ENCODE measurements around the gene IFNAR1.
A peak's percentile ranks its signal among the peaks of the same experiment; 100 is the strongest.

IFNAR1 gene

DNA sequence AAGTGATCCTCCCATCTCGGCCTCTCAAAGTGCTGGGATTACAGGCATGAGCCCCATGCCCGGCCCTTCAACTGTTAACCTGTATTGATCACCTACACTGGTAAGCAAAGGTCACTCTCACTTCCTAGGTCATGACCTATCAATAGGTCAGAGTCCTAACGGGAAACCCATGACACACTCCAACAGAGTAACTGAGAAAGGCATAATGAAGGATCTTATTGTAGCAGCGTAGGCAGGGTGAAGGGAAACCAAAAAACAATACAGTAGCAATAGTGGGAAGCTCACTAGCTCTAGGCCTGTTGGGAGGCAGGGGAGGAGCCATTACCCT lies 19.5 kb upstream of the IFNAR1 start:
- no peak for DNase-seq (ENCODE audit: insufficient read length, low spot score)
- TF ChIP-seq SPI1 (IDR thresholded peaks at IDR 0.05; ENCODE audit: low read depth, low read length) (no peak), POLR2AphosphoS5 (IDR thresholded peaks at IDR 0.05; ENCODE audit: low read depth, low read length) (no peak), POU2F2 (IDR thresholded peaks at IDR 0.05; ENCODE audit: low read depth, low read length) (no peak), POLR2A (IDR thresholded peaks at IDR 0.05; ENCODE audit: low read depth, low read length) (no peak), PAX5 (IDR thresholded peaks at IDR 0.05; ENCODE audit: insufficient read depth, low read length, severe bottlenecking) (no peak), TAF1 (IDR thresholded peaks at IDR 0.05; ENCODE audit: low read depth, low read length) (no peak)
- no peak for FAIRE-seq

DNA sequence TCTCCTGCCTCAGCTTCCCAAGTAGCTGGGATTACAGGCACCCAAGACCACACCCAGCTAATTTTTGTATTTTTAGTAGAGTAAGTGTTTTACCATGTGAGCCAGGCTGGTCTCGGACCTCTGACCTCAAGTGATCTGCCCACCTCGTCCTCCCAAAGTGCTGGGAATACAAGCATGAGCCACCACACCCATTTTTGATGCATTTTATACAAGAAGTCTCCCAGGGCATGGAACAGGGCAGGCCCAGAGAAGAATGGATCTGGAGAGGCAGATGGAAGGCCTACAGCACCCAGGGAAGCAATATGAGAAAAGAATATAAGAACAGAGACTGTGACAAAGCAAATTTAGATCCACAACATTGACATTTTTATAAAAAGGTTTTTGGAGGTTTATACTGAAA lies 18.8 kb upstream of the IFNAR1 start:
- no peak for FAIRE-seq

DNA sequence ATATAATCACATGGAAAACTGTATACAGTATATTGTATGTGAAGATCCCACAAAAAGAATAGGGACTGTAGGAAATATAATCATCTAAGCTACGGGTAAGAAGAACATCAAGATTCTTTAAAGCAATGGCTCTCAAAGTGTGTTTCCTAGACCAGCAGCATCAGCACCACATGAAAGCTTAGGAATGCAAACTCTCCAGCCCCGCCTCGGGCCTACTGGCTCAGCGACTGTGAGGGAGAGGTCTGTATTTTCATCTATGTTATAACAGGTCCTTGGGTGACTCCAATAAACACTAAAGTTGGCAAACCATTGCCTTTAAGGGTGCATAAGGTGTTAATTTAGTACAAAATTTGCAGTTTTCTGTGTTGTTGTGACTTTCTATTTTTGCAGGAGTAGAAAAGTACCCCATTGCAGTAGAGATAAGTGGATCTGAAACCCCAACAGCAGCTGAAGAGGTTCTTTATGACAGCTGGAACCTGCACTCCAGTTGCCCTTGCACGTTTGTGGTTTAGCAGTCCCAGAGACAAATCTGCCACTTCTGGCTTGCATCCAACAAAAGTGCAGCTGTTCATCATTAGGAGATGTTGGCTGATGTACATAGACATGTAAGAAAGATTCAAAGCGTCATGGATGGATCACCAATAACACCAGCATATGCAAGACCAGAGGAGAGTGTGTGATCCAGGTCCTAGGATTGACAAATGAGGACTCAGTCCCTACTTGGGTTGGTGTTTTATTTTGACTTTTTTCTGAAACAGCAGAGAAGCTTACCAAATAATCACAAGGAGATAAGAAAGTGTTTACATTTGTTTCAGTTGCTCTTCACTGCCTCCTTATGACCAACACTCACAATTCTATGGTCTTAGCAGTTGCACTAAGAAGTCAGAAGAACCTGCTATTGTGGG lies 15.9 kb upstream of the IFNAR1 start:
- FAIRE-seq, result peak; percentile 98
- no peak for DNase-seq (ENCODE audit: insufficient read length, low spot score)
- TF ChIP-seq SPI1 (IDR thresholded peaks at IDR 0.05; ENCODE audit: low read depth, low read length), result peak; percentile 79
- TF ChIP-seq POLR2A (IDR thresholded peaks at IDR 0.05; ENCODE audit: low read depth, low read length), result no peak
- no peak for TF ChIP-seq PAX5 (IDR thresholded peaks at IDR 0.05; ENCODE audit: insufficient read depth, low read length, severe bottlenecking)
- TF ChIP-seq TAF1 (IDR thresholded peaks at IDR 0.05; ENCODE audit: low read depth, low read length), result no peak
- TF ChIP-seq POU2F2 (IDR thresholded peaks at IDR 0.05; ENCODE audit: low read depth, low read length), result 0 out of 2 replicates have a peak, but pooled peaks have one; percentile 61
- peak; percentile 37; the same call in 1 of the 2 replicates for TF ChIP-seq POLR2AphosphoS5 (IDR thresholded peaks at IDR 0.05; ENCODE audit: low read depth, low read length)

More for the DNA sequence above, 18.8 kb upstream of the IFNAR1 start:
- no peak for DNase-seq (ENCODE audit: insufficient read length, low spot score)
- no peak for TF ChIP-seq PAX5 (IDR thresholded peaks at IDR 0.05; ENCODE audit: insufficient read depth, low read length, severe bottlenecking)

DNA sequence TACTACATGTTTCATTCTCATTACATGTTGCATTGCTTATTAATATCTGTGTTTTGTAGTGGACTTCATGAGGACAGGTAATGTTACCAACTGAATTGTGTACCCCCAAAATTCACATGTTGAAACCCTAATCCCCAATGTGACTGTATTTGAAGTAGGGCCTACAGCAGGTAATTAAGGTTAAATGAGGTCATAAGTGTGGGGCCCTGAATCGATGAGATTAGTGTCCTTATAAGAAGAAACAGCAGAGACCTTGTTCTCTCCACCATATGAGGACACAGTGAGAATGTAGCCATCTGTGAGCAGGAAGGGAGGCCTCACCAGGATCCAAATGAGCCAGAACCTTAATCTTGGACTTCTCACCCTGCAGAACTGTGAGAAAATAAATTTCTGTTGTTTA lies 15.0 kb upstream of the IFNAR1 start:
- no peak for DNase-seq (ENCODE audit: insufficient read length, low spot score)

DNA sequence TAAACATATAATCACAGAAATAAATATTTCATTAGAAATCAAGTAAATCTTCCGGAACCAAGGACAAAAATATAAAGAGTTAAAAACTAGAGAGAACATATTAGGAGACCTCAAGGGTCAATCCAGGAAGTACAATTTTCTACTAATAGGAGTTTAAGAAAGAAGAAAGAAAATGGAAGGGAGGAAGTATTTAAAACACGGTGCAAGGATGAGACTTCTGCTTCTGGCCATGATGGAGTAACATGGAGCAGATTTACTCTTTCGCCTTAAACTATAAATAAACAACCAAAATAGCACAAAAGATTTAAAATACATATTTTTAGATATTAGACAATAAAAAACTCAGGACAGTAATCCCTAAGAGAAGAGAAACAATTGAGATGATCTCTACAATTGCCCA lies 12.6 kb upstream of the IFNAR1 start:
- FAIRE-seq (no peak), DNase-seq (ENCODE audit: insufficient read length, low spot score) (no peak)
- TF ChIP-seq SPI1 (IDR thresholded peaks at IDR 0.05; ENCODE audit: low read depth, low read length), result no peak
- TF ChIP-seq POLR2A (IDR thresholded peaks at IDR 0.05; ENCODE audit: low read depth, low read length), result no peak
- no peak for TF ChIP-seq POU2F2 (IDR thresholded peaks at IDR 0.05; ENCODE audit: low read depth, low read length)
- TF ChIP-seq TAF1 (IDR thresholded peaks at IDR 0.05; ENCODE audit: low read depth, low read length), result no peak
- no peak for TF ChIP-seq POLR2AphosphoS5 (IDR thresholded peaks at IDR 0.05; ENCODE audit: low read depth, low read length)
- no peak for TF ChIP-seq PAX5 (IDR thresholded peaks at IDR 0.05; ENCODE audit: insufficient read depth, low read length, severe bottlenecking)

More for the DNA sequence above, 15.0 kb upstream of the IFNAR1 start:
- no peak for TF ChIP-seq TAF1 (IDR thresholded peaks at IDR 0.05; ENCODE audit: low read depth, low read length)
- no peak for TF ChIP-seq POLR2AphosphoS5 (IDR thresholded peaks at IDR 0.05; ENCODE audit: low read depth, low read length)
- TF ChIP-seq POLR2A (IDR thresholded peaks at IDR 0.05; ENCODE audit: low read depth, low read length), result no peak
- no peak for TF ChIP-seq SPI1 (IDR thresholded peaks at IDR 0.05; ENCODE audit: low read depth, low read length)
- no peak for TF ChIP-seq PAX5 (IDR thresholded peaks at IDR 0.05; ENCODE audit: insufficient read depth, low read length, severe bottlenecking)
- TF ChIP-seq POU2F2 (IDR thresholded peaks at IDR 0.05; ENCODE audit: low read depth, low read length), result no peak
- FAIRE-seq, result peak; percentile 78

DNA sequence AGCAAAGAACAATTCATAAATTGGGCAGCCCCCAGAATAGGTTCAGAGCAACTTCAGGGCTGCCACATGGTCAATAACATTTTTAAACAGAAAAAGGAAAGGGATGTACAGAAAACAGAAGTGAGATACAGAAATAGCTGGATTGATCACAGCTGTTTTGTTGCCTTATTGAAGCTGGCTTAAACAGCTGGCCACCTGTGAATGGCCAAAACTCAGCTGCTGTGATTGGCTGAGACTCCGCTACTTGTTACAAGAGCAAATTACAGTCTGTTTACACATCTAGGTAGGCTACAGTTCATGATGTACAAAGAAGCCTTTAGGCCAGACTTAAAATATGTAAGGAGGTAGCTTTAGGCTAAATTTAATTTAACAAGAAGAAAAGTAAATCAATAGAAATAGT lies 11.6 kb upstream of the IFNAR1 start:
- DNase-seq (ENCODE audit: insufficient read length, low spot score) (no peak), FAIRE-seq (no peak)

DNA sequence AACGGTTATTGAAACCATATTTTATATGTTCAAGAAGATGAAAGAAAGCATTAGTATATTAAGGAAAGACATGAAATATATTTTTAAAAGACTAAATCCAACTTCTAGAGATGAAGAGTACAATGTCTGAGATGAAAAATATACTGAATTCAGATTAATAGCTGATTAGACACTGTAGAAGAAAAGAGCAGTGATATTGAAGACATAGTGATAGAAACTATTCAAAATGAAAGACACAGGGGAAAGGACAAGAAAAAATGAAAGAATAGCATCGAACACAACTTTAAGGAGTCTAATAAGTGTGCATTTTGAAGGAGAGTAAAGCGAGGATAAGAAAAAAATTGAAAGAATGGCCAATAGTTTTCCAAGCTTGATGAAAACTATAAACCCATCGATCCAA lies 11.2 kb upstream of the IFNAR1 start:
- DNase-seq (ENCODE audit: insufficient read length, low spot score) (no peak), FAIRE-seq (no peak)
- TF ChIP-seq POLR2AphosphoS5 (IDR thresholded peaks at IDR 0.05; ENCODE audit: low read depth, low read length) (no peak), PAX5 (IDR thresholded peaks at IDR 0.05; ENCODE audit: insufficient read depth, low read length, severe bottlenecking) (no peak), POLR2A (IDR thresholded peaks at IDR 0.05; ENCODE audit: low read depth, low read length) (no peak), POU2F2 (IDR thresholded peaks at IDR 0.05; ENCODE audit: low read depth, low read length) (no peak), TAF1 (IDR thresholded peaks at IDR 0.05; ENCODE audit: low read depth, low read length) (no peak), SPI1 (IDR thresholded peaks at IDR 0.05; ENCODE audit: low read depth, low read length) (no peak)

More for the DNA sequence above, 11.6 kb upstream of the IFNAR1 start:
- no peak for TF ChIP-seq POLR2AphosphoS5 (IDR thresholded peaks at IDR 0.05; ENCODE audit: low read depth, low read length)
- peak; percentile 51; the same call in 1 of the 2 replicates for TF ChIP-seq SPI1 (IDR thresholded peaks at IDR 0.05; ENCODE audit: low read depth, low read length)
- no peak for TF ChIP-seq POU2F2 (IDR thresholded peaks at IDR 0.05; ENCODE audit: low read depth, low read length)

DNA sequence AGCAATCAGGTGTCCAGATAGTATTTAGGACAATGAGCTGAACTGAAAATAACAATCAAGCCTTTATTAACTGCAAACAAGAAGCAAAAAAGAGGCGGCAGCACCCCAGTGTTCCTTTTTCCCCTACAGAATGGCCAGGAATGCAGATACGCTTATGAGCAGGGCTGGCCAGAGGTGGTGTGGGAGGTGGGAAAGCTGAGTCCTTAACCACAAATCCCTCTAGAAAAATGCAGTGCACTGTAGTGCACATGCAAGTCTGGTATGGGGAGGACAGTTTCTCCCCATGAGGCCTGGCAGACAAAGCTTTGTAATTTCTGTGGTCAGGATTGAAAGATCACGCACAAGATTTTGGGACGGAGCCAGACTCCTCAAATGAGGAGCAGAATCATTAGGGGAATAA lies 10.7 kb upstream of the IFNAR1 start:
- TF ChIP-seq PAX5 (IDR thresholded peaks at IDR 0.05; ENCODE audit: insufficient read depth, low read length, severe bottlenecking) (no peak), POLR2AphosphoS5 (IDR thresholded peaks at IDR 0.05; ENCODE audit: low read depth, low read length) (no peak), SPI1 (IDR thresholded peaks at IDR 0.05; ENCODE audit: low read depth, low read length) (no peak), TAF1 (IDR thresholded peaks at IDR 0.05; ENCODE audit: low read depth, low read length) (no peak), POU2F2 (IDR thresholded peaks at IDR 0.05; ENCODE audit: low read depth, low read length) (no peak), POLR2A (IDR thresholded peaks at IDR 0.05; ENCODE audit: low read depth, low read length) (no peak)

DNA sequence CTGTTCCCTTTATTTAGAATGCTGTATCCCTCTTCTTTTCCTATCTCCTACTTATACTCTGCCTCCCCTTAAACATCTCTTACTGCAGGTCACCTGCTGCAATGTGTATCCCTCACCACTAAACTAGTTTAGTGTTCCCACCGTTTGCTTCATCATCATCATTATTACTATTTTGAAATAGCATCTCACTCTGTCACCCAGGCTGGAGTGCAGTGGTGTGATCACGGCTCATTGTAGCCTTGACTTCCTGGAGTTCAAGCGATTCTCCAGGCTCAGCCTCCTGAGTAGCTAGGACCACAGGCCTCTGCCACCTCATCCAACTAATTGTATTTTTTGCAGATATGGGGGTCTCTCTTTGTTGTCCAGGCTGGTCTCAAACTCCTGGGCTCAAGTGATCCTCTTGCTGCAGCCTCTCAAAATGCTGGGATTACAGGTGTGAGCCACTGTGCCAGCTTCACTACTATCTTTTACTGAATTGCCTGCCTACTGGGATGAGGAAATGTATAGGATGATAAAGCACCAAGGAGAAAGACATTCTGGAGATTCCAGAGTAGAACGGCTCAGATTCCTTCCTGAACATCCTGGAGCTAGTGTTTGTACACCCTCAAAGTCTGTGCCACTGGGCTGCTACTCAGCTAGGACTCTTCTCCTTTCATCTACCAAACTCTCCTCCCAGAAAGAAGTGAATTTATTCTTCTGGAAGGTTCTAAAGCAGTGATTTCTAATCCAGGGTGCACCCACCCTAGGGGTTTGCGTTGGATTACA lies 8.6 kb upstream of the IFNAR1 start:
- DNase-seq (ENCODE audit: insufficient read length, low spot score) (no peak), FAIRE-seq (no peak)
- TF ChIP-seq POLR2A (IDR thresholded peaks at IDR 0.05; ENCODE audit: low read depth, low read length) (no peak), POLR2AphosphoS5 (IDR thresholded peaks at IDR 0.05; ENCODE audit: low read depth, low read length) (no peak), POU2F2 (IDR thresholded peaks at IDR 0.05; ENCODE audit: low read depth, low read length) (no peak), PAX5 (IDR thresholded peaks at IDR 0.05; ENCODE audit: insufficient read depth, low read length, severe bottlenecking) (no peak), SPI1 (IDR thresholded peaks at IDR 0.05; ENCODE audit: low read depth, low read length) (no peak), TAF1 (IDR thresholded peaks at IDR 0.05; ENCODE audit: low read depth, low read length) (no peak)

More for the DNA sequence above, 10.7 kb upstream of the IFNAR1 start:
- FAIRE-seq (no peak), DNase-seq (ENCODE audit: insufficient read length, low spot score) (no peak)
